GM23338 (cell line): ENCODE data around the gene EIF4G3. TPM values are rescaled to one million over a fixed set of nuclear protein-coding genes. Genes with fewer than 3 reads are reported as not detected.

Experiments
- CREB1 ChIP-seq: fragments of 250-450 bp; sonication (Bioruptor Pico); IDR thresholded peaks from 2 replicates; pipeline ENCODE4 v1.5.0; 2020; ENCODE audit warnings: low read depth, mild to moderate bottlenecking, moderate library complexity
- JUNB ChIP-seq: IDR thresholded peaks from one replicate; pipeline ENCODE4 v1.6.1; 2016; ENCODE audit warnings: antibody characterized with exemption; ENCODE audit not compliant: unreplicated experiment
- POLR2AphosphoS5 ChIP-seq: IDR thresholded peaks from 2 replicates; pipeline ENCODE4 v1.6.1; 2016; ENCODE audit warnings: antibody characterized with exemption, low read depth
- REST ChIP-seq: IDR thresholded peaks from one replicate; pipeline ENCODE4 v1.6.1; 2018; ENCODE audit warnings: antibody characterized with exemption; ENCODE audit not compliant: unreplicated experiment
- ZNF114 ChIP-seq: fragments of 250-450 bp; sonication (Bioruptor Pico); IDR thresholded peaks from 2 replicates; pipeline ENCODE4 v1.5.0; 2020; ENCODE audit warnings: mild to moderate bottlenecking, moderate library complexity
- ZNF331 ChIP-seq: fragments of 250-450 bp; sonication (Bioruptor Pico); IDR thresholded peaks from 2 replicates; pipeline ENCODE4 v1.5.0; 2020; ENCODE audit warnings: low read depth, mild to moderate bottlenecking, moderate library complexity
- ZNF462 ChIP-seq: fragments of 250-450 bp; sonication (Bioruptor Pico); IDR thresholded peaks from 2 replicates; pipeline ENCODE4 v1.5.0; 2020; ENCODE audit warnings: mild to moderate bottlenecking, moderate library complexity
- polyA plus RNA-seq: library from polyadenylated mRNA; unstranded; fragments of >200 nt; fragmentation: Nextera tagmentation; extraction: Ambion mirVana; gene quantifications from 2 replicates; pipeline ENCODE4 v1.2.1, GENCODE V29; 2016
- total RNA-seq: library from RNA; depleted of rRNA; stranded (reverse); fragments of >200 nt; shearing (Covaris generic); gene quantifications from 2 replicates; pipeline ENCODE4 v1.2.3, GENCODE V29; 2014

Gene EIF4G3
- total and polyA plus RNA-seq, 2 experiments from 2014 or later: 37.9 to 68.1 TPM

GRCh38 chr1:21020151-21020550, 156.5 kb downstream of the EIF4G3 start (continued):
- no peak for TF ChIP-seq ZNF462 (CRISPR knock-in tag)
- TF ChIP-seq ZNF331 (CRISPR knock-in tag): no peak
- no peak for TF ChIP-seq REST
- TF ChIP-seq ZNF114 (CRISPR knock-in tag): no peak
- no peak for TF ChIP-seq CREB1 (CRISPR knock-in tag)
- TF ChIP-seq POLR2AphosphoS5: no peak
- TF ChIP-seq JUNB: no peak
